A673 (cell line): ENCODE measurements around the gene KRTAP17-1.
"Not testable (repeated sequence)": the region's sequence is repeated elsewhere in the genome, so short reads cannot be mapped to it uniquely, and the experiment has no call there.

Experiments used
- EZH2 ChIP-seq: fragments of 200-600 bp; sonication (generic); IDR thresholded peaks from 2 replicates; pipeline ENCODE4 v1.6.1; 2017; ENCODE audit warnings: borderline replicate concordance, low read depth, mild to moderate bottlenecking, mixed read lengths, antibody characterized with exemption, low read length; ENCODE audit not compliant: poor library complexity, severe bottlenecking
- TF ChIP-seq, protein P1 (sequence below): fragments of 300-800, 200-600 bp; sonication (generic); conservative IDR thresholded peaks from 2 replicates; pipeline ENCODE4 v1.5.1; 2017; ENCODE audit warnings: low read depth, mild to moderate bottlenecking, antibody characterized with exemption, low read length, moderate library complexity, mixed read lengths

DNA sequence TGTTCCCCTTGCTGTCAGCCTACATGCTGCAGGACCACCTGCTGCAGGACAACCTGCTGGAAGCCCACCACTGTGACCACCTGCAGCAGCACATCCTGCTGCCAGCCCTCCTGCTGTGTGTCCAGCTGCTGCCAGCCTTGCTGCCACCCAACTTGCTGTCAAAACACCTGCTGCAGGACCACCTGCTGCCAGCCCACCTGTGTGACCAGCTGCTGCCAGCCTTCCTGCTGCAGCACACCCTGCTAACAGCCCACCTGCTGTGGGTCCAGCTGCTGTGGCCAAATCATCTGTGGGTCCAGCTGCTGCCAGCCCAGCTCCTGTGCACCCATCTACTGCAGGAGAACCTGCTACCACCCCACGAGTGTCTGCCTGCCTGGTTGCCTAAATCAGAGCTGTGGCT lies 44.2 kb downstream of the KRTAP17-1 start:
- TF ChIP-seq, protein P1, sequence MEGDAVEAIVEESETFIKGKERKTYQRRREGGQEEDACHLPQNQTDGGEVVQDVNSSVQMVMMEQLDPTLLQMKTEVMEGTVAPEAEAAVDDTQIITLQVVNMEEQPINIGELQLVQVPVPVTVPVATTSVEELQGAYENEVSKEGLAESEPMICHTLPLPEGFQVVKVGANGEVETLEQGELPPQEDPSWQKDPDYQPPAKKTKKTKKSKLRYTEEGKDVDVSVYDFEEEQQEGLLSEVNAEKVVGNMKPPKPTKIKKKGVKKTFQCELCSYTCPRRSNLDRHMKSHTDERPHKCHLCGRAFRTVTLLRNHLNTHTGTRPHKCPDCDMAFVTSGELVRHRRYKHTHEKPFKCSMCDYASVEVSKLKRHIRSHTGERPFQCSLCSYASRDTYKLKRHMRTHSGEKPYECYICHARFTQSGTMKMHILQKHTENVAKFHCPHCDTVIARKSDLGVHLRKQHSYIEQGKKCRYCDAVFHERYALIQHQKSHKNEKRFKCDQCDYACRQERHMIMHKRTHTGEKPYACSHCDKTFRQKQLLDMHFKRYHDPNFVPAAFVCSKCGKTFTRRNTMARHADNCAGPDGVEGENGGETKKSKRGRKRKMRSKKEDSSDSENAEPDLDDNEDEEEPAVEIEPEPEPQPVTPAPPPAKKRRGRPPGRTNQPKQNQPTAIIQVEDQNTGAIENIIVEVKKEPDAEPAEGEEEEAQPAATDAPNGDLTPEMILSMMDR = not testable (repeated sequence)
- TF ChIP-seq EZH2 = not testable (repeated sequence)
